Stimulated activated CD4-positive, alpha-beta T cell treated with anti-CD3 and anti-CD28 coated beads, Interleukin-4, amount 100 ng/mL, for 4 hours (primary cell): ENCODE data around the gene POU2F2.
A peak's percentile ranks its signal among the peaks of the same experiment; 100 is the strongest.

Experiments
- DNase-seq, 2 experiments: peaks; one replicate each; pipeline ENCODE4 v3.0.0-alpha.2; 2020

The POU2F2 gene

DNA sequence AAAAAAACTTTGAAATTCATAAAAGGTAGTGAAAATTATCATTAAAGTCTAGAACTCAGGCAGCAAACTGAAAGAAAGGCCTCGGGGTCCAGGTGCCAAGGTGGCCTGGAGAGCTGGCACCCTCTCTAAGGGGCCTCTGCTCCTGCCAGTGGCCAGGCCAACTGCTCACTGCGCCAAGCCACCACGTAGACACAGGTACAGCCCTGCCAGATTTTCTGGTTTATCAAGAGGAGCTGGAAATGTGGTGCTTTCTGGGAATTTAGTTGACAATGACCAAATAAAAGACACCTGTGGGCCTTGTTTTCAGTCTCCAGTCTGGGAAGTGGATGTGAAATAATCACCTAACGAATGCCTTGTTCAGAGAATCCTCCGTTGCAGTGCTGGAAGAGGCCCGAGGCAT, 33.5 kb downstream of the POU2F2 start:
- DNase-seq = no peak

DNA sequence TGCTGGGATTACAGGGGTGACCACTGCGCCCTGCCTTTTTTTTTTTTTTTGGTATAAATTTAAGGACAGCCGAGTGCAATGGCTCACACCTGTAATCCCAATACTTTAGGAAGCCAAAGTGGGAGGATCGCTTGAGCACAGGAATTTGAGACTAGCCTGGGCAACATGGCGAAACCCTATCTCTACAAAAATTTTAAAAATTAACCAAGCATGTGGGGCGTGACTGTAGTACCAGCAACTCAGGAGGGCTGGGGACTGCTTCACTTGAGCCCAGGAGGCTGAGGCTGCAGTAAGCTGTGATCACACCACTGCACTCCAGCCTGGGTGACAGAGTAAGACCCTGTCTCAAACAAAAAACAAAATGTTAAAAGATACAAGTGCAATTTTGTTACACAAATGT, 34.8 kb downstream of the POU2F2 start:
- DNase-seq = no peak

DNA sequence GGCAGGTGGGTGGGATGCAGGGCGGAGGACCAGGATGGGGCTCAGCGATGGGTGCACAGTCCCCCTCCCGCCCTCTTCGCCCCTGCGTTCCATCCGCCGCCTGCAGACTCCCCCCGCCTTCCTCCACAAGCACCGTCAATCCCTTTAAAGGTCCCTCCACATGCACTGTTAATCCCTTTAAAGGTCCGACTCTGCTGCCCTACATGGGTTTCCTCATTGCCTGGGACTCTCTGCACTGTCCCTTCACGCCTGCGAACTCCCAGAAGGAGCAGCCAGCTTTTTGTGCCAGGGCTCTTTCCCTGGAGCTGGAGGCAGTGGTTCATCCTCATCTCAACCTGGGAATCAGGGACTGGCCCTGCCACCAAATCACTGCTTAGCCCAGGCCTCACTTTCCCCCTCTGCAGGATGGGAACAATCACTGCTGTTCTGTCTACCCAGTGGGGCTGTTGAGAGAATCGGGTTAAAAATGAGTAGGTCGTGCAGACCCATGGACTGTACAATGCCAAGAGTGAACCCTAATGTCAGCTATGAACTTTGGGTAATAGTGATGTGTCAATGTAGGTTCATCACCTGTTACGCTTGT, 35.9 kb downstream of the POU2F2 start:
- DNase-seq = no peak

DNA sequence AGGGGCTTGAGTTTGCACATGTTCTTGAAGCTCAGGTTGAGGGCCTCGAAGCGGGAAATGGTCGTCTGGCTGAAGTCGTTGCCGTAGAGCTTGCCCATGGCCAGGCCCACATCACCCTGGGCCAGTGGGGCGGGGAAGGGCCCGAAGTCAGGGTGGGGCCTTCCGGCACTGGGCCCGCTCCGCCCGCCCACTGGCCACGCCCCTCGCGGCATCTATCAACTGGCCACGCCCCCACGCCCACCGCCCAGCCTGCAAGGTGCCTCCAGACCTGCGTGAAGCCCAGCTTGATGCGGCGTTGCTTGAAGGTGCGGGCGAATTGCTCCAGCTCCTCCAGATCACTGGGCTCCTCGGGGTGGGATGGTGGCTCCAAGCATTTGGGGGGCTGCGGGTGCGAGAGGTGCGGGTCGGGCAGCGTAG, 36.4 kb downstream of the POU2F2 start:
- DNase-seq = no peak

DNA sequence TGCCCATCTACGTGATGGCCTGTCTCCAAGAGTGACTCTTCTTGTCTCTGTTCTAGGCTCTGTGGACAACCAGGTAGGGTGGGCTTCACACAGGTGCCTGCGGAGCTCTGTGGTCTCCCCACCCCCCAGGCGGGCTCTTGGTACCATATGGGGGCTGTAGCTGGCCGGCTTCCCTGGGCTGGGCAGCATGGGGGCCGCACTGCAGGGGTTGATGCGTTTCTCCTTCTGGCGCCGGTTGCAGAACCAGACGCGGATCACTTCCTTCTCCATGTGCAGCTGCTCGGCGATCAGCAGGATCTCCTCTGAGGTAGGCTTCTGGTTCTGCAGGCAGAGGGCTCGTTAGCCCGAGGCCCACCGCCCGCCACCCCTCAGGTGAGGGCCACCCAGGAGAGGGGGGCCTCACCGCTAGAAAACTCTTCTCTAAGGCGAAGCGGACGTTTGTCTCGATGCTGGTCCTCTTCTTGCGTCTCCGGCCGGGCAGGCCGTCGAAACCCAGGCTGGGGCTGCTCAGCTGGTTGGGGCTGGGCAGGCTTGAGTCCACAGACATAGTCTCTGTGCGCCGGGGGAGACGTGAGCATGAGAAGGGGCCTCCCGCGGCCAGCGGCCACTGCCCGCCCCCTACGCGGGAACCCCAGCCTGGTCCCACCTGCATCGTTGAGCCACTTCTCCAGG, 37.0 kb downstream of the POU2F2 start:
- no peak for DNase-seq

DNA sequence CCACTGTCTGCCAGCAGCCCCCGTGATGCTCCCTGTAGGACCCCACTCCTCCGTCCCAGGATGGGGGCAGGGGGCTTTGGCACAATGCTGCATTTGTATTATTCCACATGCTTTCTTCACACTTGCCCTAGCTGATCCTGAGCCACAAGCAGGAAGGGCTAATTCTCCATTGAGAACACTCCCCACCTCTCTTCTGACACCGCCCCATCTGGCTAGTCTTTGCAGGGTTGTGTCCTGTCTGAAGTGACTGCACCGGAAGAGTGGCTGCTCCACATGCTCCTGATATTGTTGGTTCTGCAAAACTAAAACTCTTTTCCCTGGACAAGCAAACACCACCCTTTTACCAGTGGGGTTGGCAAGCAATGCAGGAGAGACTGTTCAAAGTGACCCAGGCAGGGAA, 38.3 kb downstream of the POU2F2 start:
- DNase-seq = no peak

DNA sequence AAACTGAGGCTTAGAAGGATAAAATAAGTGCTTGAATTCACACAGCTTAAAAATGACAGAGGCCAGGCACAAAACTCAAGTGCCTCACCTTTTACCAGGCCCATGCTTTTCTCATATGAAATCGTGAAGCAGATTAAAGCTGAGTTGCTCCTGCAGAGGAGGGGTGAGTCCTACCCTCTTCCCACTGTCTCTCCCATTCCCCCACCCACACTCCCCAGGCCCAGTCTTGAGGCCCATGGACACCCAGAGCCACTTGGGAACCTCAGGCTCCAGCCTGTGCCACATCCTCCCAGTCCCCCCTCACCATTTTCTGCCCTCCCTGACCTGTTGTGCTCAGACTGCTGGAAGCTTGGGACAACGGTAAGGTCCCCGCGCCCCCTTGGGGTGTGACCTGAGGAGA, 38.7 kb downstream of the POU2F2 start:
- DNase-seq = no peak

DNA sequence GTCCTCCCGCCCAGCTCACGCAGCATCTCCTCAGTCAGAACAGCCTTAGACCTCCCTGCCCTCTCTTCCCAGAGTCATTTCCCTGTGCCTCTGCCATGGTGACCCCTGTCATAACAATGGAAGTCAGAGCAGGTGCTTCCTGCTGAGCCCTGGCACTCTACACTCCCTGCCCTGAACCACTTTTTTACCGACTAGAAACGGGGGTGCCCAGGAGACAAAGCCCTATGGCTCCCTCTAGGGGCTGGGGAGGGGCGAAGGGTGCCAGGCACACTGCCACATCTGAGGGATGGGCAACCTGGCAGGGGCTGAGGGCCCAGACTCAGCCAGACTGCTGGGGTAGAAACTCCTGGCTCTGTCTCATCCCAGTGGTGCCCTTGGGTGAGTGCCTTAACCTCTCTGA, 39.9 kb downstream of the POU2F2 start:
- DNase-seq = peak in 1 of 2 experiments; percentile 30

DNA sequence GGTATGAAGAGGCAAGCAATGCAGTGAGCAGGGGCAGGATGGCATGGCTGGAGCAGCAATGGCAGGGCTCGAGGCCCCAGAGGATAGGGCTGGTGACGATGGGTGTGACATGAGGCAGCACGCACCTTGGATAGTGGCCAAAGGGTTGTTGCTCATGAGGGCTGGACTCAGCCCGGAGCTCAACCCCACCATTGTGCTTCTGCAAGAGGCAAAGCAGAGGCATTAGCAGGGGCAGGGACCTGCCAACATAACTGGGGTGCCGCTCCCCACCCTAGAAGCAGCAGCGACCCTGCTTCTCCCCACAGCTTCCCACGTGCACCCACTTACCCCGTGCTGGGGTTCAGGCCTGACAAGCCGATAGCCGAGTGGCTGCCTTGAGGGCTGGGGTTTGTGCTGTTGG, 40.5 kb downstream of the POU2F2 start:
- DNase-seq = no peak

DNA sequence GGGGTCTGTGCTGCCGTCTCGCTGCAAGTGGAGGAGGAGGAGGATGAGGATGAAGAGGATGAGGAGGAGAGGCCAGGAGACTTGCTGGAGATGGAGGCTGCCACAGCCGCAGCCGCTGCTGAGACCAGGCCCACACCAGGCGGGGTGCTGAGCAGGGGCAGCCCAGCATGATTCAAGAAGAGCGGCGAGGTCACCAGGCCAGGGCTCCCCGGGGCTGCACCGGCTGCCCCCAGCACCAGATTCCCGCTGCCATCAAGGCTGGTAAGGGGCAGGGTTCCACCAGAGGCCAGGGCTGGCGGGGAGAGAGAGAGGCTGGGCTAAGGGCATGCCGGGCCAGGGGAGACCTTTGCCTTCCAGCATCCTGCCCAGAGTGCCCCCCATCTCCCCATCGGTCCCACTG, 40.9 kb downstream of the POU2F2 start:
- DNase-seq = no peak

DNA sequence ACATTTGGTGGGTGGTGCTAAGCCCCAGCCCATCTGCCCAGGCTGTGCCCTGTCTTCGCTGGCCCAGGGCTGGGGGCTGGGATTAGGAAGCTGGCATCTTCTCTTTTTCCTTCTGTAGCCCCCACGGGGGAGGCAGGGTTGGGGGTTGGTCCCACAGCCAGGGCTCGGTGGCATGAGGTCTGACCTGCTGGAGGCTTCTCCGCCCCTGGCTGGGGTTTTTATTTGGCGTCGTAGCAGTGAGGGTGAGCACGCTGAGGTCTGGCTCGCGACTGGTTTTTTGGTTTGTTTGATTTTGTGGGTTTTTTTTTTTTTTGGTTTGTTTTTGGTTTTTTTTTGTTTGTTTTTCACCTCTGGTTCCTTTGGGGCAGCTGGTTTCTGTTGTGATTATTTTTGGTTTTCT, 41.6 kb downstream of the POU2F2 start:
- DNase-seq = no peak

DNA sequence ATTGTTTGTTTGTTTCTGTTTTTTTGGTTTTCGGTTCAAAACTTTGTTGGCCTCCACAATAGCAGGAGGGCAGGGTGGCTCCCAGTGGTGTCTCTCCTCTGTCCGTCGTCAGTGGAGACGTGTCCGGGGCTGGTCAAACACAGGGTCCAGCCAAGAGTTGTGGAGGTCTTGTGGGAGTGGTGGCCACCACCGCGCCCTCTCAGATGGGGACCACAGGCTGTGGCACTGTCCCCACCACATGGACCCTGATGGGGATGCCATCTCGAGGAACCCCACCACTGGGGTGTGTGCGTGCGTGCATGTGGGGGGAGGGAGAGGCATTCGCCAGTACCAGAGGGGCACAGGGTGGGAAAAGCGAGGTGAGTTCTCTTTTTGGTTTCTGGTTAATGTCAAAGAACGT, 42.5 kb downstream of the POU2F2 start:
- DNase-seq = no peak

DNA sequence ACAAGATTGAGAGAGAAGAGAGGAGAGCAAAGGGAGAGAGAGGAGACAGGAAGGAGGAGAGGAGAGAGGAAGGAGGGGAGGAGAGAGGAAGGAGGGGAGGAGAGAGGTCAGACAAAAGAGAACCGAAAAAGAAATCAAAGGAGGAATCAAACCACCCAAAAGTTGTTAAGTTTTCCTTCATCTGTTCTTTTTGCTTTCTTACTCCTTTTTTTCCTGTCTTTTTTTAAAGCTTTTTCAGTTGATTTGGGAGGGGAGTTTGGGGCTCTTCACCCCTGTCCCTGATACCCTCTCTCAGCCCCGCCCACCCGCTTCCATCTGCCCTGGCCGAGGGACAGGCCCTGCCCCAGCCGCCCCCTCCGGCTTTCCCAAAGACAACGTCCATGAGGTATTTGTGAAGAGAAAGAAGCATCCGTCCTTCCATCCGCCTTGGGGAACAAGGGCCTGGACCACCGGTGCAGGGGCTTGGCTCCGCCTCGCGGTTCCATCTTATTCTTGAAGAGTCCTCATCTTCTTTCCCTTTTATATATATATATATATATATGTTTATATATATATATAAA, 43.0 kb downstream of the POU2F2 start:
- no peak for DNase-seq

DNA sequence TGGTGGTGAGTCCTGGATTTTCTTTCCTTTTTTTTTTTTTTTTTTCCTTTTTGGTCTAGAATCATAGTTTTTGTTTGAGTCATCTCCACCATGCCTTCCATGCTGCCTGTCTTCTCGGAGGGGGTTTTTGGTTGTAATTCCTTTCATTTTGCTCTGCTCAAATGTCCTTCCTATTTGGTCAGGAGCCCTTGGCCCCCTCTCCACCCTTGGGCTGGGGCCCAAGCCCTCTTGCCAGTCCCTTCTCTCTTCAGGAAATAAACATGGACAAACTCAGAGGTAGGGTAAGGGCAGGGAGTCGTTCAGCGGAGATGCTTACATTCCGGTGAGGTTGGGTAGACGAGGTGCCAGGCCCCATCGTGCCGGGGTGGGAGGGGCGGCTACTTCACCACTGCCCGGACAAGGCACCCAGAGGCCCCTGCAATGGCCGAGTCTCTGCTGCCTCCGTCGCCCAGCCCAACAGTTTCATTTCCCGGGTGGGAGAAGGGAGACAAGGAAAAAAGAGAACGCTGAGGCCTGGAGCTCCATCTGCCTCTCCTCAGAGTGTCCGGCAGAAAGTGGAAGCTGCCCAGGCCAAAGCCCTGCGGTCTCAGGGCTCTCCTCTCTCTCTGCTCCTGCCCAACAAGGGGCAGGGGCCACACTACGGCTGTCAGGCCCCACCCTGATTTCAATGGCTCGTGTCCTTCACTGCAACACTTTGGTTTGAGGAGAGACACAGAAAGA, 43.6 kb downstream of the POU2F2 start:
- no peak for DNase-seq

DNA sequence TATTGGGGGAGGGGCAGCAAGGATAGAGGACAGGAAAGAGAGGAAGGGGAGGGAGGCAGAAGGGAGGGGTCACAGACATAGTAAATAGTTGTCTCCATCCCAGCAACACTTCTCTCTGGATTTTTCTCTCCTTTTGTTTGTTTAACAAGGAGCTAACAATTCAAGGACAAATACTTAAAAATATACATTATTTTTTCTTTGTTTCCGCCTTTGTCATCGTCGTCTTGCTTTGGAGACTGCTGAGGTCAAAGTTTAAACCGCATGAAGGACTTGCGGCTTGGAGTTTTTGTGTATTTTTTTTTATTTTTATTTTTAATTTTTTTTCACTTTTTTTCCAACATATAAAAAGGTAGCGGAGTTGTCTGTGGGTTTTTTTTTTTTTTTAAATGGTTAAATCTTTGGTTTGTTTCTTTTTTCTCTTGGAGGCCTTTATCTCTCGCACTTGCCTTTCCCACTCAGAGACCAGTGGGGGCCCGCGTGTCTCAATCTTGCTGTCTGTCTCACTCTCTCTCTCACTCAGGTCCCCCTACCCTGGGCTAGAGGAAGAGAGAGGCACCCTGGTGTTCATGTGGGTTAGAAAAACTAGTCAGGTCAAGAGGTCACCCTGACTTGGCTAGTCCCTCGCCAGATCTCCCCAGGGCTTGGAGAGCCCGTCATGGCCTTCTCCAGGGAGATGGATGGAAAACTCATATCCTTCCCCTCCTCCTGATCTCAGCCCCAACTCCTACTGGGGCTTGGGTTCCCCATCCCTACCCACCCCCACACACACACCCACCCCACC, 45.3 kb downstream of the POU2F2 start:
- no peak for DNase-seq

DNA sequence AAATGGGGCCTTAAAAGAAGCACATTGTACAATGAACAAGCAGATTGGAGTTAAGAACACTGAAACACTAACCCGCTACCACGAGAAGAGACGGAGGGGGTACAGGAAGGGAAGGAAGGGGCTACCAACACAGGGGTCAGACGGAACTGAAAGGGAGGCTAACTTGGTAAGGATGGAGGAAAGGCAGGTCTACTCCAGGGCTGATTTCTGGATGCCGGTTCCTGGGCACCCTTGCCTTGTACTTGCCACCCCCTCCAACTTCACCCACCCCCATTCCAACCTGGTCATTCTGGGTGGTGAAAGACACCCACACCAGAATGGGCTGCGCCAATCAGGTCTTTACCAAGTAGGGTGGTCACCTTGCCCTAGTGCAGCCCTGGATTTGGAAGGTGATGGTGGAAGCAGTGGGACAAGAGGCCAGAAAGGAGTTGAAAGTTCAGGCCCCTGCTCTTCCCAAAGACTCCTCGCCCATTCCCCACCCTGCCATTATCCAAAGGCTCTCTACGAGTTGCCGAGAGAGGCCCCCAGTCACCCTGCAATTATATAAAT, 46.0 kb downstream of the POU2F2 start:
- DNase-seq = no peak

DNA sequence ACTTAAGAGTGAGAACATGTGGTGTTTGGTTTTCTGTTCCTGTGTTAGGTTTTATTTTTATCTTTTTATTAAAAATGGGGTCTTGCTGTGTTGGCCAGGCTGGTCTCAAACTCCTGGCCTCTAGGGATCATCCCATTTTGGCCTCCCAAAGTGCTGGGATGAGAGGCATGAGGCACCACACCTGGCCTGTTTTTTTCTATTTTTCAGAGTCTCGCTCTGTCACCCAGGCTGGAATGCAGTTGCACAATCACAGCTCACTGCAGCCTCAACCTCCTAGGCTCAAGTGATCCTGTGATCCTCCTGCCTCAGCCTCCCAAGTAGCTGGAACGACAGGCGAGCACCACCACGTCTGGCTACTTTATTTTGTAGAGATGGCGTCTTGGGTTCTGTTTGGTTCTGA, 48.7 kb downstream of the POU2F2 start:
- no peak for DNase-seq

DNA sequence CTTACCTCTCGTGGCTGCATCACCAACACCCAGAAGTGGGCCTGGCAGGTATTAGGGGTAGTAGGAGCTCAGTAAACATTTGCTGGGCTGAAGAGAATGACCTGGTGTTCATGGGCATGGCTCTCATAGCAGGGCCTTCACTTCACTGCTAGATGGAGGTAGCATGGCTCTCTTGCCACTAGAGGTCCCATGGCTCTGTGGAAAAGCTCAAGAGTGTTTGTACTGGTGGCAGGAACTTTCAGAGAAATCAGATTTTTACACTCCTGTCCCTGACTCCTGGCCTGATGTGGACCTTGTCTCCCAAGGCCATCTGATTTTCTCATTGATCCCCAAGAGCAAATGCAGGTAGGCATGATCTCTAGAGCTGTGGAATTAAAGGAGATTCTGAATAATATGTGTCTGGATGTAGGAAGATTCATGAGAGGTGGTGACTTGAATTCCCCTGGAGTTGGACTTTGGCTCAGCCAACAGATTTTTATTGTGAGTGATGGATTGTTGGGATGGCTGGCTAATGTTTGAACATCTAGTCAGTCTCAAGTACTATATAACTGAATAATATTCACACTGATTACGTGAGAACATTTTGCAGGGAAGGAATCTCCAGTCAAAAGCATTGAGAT, 50.6 kb downstream of the POU2F2 start:
- no peak for DNase-seq

DNA sequence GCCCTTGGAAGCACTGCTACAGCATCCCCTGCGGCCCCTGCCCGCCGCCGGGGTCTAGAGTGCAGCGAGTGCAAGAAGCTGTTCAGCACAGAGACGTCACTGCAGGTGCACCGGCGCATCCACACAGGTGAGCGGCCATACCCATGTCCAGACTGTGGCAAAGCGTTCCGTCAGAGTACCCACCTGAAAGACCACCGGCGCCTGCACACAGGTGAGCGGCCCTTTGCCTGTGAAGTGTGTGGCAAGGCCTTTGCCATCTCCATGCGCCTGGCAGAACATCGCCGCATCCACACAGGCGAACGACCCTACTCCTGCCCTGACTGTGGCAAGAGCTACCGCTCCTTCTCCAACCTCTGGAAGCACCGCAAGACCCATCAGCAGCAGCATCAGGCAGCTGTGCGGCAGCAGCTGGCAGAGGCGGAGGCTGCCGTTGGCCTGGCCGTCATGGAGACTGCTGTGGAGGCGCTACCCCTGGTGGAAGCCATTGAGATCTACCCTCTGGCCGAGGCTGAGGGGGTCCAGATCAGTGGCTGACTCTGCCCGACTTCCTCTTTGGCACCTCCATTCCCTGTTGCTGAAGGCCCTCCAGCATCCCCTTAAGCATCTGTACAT, 51.4 kb downstream of the POU2F2 start:
- no peak for DNase-seq

DNA sequence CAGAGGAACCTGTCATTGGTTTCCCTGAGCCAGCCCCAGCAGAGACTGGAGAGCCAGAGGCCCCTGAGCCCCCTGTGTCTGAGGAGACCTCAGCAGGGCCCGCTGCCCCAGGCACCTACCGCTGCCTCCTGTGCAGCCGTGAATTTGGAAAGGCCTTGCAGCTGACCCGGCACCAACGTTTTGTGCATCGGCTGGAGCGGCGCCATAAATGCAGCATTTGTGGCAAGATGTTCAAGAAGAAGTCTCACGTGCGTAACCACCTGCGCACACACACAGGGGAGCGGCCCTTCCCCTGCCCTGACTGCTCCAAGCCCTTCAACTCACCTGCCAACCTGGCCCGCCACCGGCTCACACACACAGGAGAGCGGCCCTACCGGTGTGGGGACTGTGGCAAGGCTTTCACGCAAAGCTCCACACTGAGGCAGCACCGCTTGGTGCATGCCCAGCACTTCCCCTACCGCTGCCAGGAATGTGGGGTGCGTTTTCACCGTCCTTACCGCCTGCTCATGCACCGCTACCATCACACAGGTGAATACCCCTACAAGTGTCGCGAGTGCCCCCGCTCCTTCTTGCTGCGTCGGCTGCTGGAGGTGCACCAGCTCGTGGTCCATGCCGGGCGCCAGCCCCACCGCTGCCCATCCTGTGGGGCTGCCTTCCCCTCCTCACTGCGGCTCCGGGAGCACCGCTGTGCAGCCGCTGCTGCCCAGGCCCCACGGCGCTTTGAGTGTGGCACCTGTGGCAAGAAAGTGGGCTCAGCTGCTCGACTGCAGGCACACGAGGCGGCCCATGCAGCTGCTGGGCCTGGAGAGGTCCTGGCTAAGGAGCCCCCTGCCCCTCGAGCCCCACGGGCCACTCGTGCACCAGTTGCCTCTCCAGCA, 52.1 kb downstream of the POU2F2 start:
- DNase-seq = no peak

DNA sequence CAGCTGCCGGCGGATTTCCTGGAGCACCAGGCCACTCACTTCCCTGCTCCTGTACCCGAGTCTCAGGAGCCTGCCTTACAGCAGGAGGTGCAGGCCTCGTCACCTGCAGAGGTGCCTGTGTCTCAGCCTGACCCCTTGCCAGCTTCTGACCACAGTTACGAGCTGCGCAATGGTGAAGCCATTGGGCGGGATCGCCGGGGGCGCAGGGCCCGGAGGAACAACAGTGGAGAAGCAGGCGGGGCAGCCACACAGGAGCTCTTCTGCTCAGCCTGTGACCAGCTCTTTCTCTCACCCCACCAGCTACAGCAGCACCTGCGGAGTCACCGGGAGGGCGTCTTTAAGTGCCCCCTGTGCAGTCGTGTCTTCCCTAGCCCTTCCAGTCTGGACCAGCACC, 53.0 kb downstream of the POU2F2 start:
- DNase-seq = no peak
